Psoas muscle (tissue), 8 donors: ENCODE results near the gene ANXA4. TPM values are rescaled to one million over a fixed set of nuclear protein-coding genes. Genes with fewer than 3 reads are reported as not detected.

Experiments
- ATAC-seq, 4 donors: fragments of 200-7000 bp; cut with Tn5 transposase; one replicate each; pipeline ENCODE4 v1.9.1; 2020; ENCODE audit warnings: moderate library complexity in 3 of 4, mild to moderate bottlenecking in 2 of 4
- DNase-seq, 2 donors: peaks; one replicate each; pipeline ENCODE4 v3.0.0-alpha.2; 2020
- H3K27ac ChIP-seq: fragments of 200-600 bp; one replicate; pipeline ENCODE4 v1.8.0; 2022
- H3K27me3 ChIP-seq, 3 donors: fragments of 200-600 bp in 1 of 3; one replicate each; pipeline versions ENCODE4 v1.6.1 to v1.8.0; 2013 to 2022; ENCODE audit warnings: low read length in 2 of 3, mild to moderate bottlenecking in 2 of 3, moderate library complexity in 1 of 3; ENCODE audit not compliant: insufficient read depth in 3 of 3
- H3K36me3 ChIP-seq, 2 donors: fragments of 200-600 bp in 1 of 2; one replicate each; pipeline versions ENCODE4 v1.6.1 to v1.8.0; 2013 to 2022; ENCODE audit warnings: low read depth in 1 of 2, mild to moderate bottlenecking in 1 of 2, moderate library complexity in 1 of 2; ENCODE audit not compliant: insufficient read depth in 1 of 2
- H3K4me1 ChIP-seq: fragments of 200-600 bp; one replicate; pipeline ENCODE4 v1.8.0; 2022
- H3K4me3 ChIP-seq: fragments of 200-600 bp; one replicate; pipeline ENCODE4 v1.8.0; 2022; ENCODE audit warnings: mild to moderate bottlenecking
- H3K9me3 ChIP-seq: fragments of 200-600 bp; one replicate; pipeline ENCODE4 v1.8.0; 2022
- WGBS, 3 donors: extraction: QIAGEN DNeasy Blood & Tissue Kit; methylation state at CpG; one replicate each; pipeline versions ENCODE4 v1.1.6 to v1.1.7; 2013; 5-methylcytosine and 5-hydroxymethylcytosine counted together
- intact Hi-C, 2 donors: fragments of 100-400 bp; cut with DNase I; formaldehyde crosslinking; loops; one replicate each; pipeline versions ENCODE4 v1.11.0 to v1.14.2; 2022
- polyA plus RNA-seq, 3 donors: library from polyadenylated mRNA; stranded (reverse); fragments of 200-250 nt; gene quantifications; one replicate each; pipeline ENCODE4 v1.2.3, GENCODE V29; 2013
- total RNA-seq, 4 donors: library from RNA; stranded (reverse); fragmentation: NEBNext Ultra II Directional in 2 of 4; extraction: Animal tissue kit (Norgen Biotek cat#: 25700) in 2 of 4; gene quantifications; one replicate each; pipeline versions ENCODE4 v1.2.1 to v1.2.4, GENCODE V29; 2021 to 2023
- TF ChIP-seq, protein P1 (sequence below): fragments of 200-600 bp; IDR thresholded peaks from one replicate; pipeline ENCODE4 v1.8.0; 2022; ENCODE audit warnings: antibody characterized with exemption
- donor health status: healthy with polysubstance abuse.
- donor health status: DM: no; HTN: no; CAD: no; lungs with moderate emphysema.
- donor health status: Bipolar disorder and iron deficiency.
- donor health status: healthy.
- donor health status: DM: yes; HTN: yes; CAD: no.
- donor health status: DM: no; HTN: no; CAD: no.
- donor health status: DM: no; HTN: no; CAD: no.
- donor health status: DM: yes; HTN: yes; CAD: no.

ANXA4 gene
- total and polyA plus RNA-seq, 7 donors = 13.2 to 29.0 (median 19.4) TPM

DNA sequence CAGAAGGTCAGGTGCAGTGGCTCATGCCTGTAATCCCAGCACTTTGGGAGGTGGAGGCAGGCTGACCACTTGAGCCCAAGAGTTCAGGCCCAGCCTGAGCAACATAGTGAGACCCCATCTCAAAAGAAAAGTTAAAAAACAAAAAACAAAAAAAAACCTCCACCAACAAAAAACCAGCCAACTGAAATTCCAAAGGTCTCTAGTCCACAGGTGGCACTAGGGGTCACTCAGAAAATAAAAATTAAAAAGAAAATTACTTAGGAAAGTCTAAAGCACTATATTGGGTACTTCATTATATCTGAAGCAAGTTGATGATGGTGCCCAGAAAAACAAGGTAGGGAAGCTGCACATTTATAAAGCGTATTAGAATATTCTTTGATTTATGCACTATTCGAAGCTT lies 26.9 kb downstream of the ANXA4 start:
- TF ChIP-seq, protein P1, sequence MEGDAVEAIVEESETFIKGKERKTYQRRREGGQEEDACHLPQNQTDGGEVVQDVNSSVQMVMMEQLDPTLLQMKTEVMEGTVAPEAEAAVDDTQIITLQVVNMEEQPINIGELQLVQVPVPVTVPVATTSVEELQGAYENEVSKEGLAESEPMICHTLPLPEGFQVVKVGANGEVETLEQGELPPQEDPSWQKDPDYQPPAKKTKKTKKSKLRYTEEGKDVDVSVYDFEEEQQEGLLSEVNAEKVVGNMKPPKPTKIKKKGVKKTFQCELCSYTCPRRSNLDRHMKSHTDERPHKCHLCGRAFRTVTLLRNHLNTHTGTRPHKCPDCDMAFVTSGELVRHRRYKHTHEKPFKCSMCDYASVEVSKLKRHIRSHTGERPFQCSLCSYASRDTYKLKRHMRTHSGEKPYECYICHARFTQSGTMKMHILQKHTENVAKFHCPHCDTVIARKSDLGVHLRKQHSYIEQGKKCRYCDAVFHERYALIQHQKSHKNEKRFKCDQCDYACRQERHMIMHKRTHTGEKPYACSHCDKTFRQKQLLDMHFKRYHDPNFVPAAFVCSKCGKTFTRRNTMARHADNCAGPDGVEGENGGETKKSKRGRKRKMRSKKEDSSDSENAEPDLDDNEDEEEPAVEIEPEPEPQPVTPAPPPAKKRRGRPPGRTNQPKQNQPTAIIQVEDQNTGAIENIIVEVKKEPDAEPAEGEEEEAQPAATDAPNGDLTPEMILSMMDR = no peak
- intact Hi-C loops = no loop called here
- H3K9me3 ChIP-seq = no peaks in the 10 kb centered on the region
- DNase-seq = no peak
- peak overlapping the region; percentile 92 for H3K27ac ChIP-seq
- no peak overlapping the region for H3K4me3 ChIP-seq
- no peaks in the 10 kb centered on the region for H3K27me3 ChIP-seq
- peaks cover 70% of the 10 kb centered on the region for H3K4me1 ChIP-seq
- ATAC-seq = no peak
- H3K36me3 ChIP-seq = no peaks in the 10 kb centered on the region
- 95 to 98% (median 98%) methylated on average over 2 of the region's 2 CpGs for WGBS, 3 donors

DNA sequence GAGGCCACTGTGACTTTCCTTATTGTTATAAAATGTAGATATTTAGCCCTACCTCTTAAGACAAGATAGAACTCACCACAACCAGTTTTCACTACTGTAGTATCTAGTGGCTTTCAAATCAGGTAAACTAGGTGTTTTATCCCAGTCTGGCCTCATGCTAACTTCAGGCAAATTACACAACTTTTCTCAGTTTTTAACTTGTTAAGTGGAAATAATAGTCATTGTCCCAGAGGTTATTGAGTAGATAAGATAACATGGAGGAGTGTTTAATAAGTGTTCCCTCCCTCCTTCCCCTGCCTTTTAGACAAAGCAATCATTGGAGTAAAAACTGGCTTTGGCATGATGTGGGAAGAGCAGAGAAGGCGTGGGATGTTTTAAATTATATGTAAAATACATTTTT lies 27.3 kb downstream of the ANXA4 start:
- H3K36me3 ChIP-seq = no peaks in the 10 kb centered on the region
- TF ChIP-seq, protein P1 = no peak
- no peak for ATAC-seq
- H3K27me3 ChIP-seq = no peaks in the 10 kb centered on the region
- no peak for DNase-seq
- intact Hi-C loops = no loop called here
- H3K4me3 ChIP-seq = no peak overlapping the region
- H3K27ac ChIP-seq = peak overlapping the region; percentile 92
- peaks cover 70% of the 10 kb centered on the region for H3K4me1 ChIP-seq
- 92 to 100% (median 95%) methylated on average over 1 of the region's 1 CpG for WGBS, 3 donors
- H3K9me3 ChIP-seq = no peaks in the 10 kb centered on the region

DNA sequence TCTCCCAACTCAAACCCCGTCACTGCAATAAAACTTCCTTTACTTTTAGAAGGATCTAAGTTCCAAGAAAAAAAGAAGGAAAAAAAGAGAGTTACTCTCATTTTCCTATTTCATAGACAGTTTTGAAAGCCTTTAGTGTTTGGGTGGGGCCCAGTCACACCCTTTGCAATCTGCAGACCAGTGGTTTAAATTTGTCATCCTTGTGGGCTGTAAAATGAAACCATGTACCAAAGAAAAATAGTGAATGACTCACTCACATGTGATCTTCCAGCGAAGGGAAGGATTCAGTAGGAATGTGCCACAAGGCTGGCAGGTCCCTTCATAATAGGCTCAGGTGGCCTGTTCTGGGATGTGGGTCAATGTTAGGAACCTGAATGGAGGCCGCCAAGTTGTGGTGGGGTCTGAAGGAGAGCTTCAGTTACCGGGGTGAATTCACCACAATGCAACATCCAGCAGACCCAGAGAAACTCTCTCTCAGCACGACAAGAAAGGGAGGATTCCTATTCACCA lies 28.3 kb downstream of the ANXA4 start:
- Histone ChIP-seq H3K27me3 (no peaks in the 10 kb centered on the region), H3K36me3 (no peaks in the 10 kb centered on the region), H3K4me1 (peaks cover 70% of the 10 kb centered on the region), H3K27ac (peak overlapping the region; percentile 92), H3K4me3 (peak overlapping the region; percentile 37), H3K9me3 (no peaks in the 10 kb centered on the region)
- intact Hi-C loops = no loop called here
- ATAC-seq (peak; percentile 92 to 95 (median 94)), DNase-seq (peak; percentile 33 to 64)
- WGBS, 3 donors = 29 to 59% (median 39%) methylated on average over 5 of the region's 5 CpGs
- TF ChIP-seq, protein P1 = no peak

DNA sequence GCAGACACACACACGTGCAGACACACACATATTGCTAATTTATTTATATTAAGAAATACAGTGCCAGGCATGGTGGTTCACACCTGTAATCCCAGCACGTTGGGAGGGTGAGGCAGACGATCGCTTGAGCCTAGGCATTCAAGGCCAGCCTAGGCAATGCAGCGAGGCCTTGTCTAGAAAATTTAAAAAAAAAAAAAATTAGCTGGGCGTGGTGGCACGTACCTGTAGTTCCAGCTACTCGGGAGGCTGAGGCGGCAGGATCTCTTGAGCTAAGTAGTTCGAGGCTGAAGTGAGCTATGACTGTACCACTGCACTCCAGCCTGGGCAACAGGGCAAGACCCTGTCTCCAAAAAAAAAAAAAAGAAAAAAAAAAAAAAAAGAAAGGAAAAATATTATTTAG lies 28.8 kb downstream of the ANXA4 start:
- intact Hi-C loops = no loop called here
- ATAC-seq (peak in 2 of 4 donors; percentile 19 to 23), DNase-seq (no peak)
- H3K36me3 ChIP-seq = no peaks in the 10 kb centered on the region
- no peaks in the 10 kb centered on the region for H3K9me3 ChIP-seq
- no peaks in the 10 kb centered on the region for H3K27me3 ChIP-seq
- peak overlapping the region; percentile 92 for H3K27ac ChIP-seq
- TF ChIP-seq, protein P1 = no peak
- H3K4me3 ChIP-seq = no peak overlapping the region
- H3K4me1 ChIP-seq = peaks cover 70% of the 10 kb centered on the region
- WGBS, 3 donors = 77 to 83% (median 81%) methylated on average over 10 of the region's 10 CpGs

DNA sequence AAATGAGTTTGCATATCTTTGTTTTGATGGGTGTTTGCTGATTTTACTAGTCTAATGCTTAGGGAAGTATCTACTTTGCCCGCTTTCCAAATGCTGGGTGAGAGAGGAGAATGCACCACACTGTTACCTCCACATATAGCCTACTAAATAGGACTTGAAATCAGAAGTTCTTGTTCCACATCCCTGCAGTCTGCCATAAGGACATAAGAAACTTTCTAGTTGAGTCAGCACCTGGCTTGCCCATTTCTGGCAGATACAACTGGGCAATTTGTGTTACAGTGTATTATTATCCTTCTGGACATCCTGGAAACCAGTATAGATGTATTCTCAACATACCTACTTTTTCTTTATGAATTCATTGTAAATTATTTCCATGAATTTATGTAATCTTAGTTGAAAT lies 29.5 kb downstream of the ANXA4 start:
- no peaks in the 10 kb centered on the region for H3K36me3 ChIP-seq
- no peaks in the 10 kb centered on the region for H3K27me3 ChIP-seq
- no peak for DNase-seq
- H3K4me1 ChIP-seq = peaks cover 66% of the 10 kb centered on the region
- peak overlapping the region; percentile 92 for H3K27ac ChIP-seq
- H3K9me3 ChIP-seq = peaks cover 4% of the 10 kb centered on the region
- intact Hi-C loops = no loop called here
- TF ChIP-seq, protein P1 = no peak
- H3K4me3 ChIP-seq = no peak overlapping the region
- WGBS, 3 donors = 96 to 100% (median 98%) methylated on average over 1 of the region's 1 CpG
- peak in 3 of 4 donors; percentile 23 to 52 (median 29) for ATAC-seq
